Activated T-cell treated with anti-CD3 and anti-CD28 coated beads for 4 hours (primary cell): ENCODE results near the gene FANCC.
"Not testable (repeated sequence)": the region's sequence is repeated elsewhere in the genome, so short reads cannot be mapped to it uniquely, and the experiment has no call there.

ENCODE experiments used
- DNase-seq: peaks from one replicate; pipeline ENCODE4 v3.0.0-alpha.2; 2020

FANCC gene

DNA sequence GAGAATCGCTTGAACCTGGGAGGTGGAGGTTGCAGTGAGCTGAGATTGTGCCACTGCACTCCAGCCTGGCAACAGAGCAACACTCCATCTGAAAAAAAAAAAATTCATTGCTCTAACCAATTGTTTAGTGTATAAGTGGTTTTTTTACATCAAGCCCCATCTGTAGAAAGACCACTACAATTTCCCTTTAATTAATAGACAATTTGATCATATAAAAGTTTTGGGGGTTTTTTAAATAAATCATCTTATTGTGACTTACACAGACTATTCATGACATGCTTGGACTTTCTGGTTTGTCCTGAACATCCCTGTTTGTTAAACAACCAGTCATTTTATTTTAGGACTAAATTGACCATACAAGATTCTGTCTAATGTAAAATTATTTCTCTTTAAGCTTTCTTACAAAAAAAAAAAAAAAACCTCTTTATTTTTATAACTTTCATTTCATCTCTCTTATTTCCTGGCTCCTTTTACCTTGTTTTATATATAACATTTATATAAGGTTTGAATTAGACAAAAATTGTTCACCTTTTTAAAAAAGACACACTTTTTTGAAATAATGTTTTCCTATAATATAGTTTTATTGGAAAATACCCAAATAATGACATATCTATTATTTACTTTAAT lies 9.8 kb upstream of the FANCC start:
- no peak for DNase-seq

DNA sequence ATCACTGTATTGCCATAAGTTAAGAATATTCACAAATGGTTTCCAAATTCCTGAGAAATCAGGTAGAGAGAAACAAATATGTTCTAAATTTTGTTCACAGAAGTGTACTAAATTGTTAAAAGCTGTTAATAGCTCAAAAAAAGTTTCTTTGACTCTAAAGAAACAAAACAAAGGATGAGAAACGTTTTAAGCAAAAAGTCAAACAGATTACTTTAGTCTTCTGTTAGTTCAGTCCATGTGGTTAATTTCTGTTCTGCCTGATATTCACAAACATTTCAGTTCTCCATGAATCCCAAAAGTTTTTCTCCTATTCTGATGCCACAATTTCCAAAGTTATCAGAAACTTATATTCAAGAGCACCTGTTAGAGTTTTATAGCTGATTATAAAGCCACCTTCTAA lies 7.7 kb upstream of the FANCC start:
- DNase-seq: no peak

DNA sequence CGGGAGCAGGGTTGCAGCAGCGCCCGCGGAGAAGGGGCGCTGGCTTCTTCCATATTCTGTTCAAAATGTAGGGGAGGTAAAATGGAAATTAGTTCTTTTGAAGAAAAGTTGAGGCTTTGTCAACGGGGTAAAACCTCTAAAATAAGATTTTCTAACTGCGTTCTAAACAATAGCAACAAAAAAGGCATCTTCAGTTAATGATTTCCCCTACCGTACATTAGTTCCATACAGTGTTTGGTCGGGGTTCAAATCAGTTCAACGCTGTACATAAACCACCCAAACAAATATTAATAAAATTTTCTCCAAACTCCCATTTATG lies 343 bp upstream of the FANCC start:
- no peak for DNase-seq

GRCh38 chr9:95316794-95317118 lies 753 bp downstream of the FANCC start:
- no peak for DNase-seq

- DNase-seq: no peak
These were observed 1.2 kb downstream of the FANCC start for GRCh38 chr9:95316274-95316673.

GRCh38 chr9:95315108-95315746 lies 2.3 kb downstream of the FANCC start:
- no peak for DNase-seq

DNA sequence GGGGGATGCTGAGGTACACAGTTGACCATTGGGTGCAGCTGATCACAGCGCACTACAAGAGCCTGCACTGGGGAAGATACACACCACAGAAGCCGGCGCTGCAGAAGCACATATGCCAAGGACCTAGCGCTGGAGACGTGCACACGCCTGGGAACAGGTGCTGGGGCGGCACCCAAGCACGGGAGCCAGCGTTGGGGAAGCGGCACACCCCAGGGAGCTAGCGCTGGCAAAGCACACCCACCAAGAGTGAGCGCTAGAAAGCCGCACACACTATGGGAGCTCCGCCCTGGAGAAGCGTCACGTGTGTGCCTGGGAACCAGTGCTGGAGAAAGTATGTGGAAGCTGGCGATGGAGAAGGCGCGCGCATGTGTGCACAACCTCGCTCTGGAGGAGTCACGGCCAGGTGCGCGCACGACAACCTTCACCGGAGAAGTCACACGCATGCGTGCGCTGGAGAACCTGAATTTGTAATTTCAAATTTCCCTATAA lies 4.5 kb downstream of the FANCC start:
- DNase-seq: no peak

- DNase-seq: no peak
These were observed 5.5 kb downstream of the FANCC start for GRCh38 chr9:95311961-95312360.

DNA sequence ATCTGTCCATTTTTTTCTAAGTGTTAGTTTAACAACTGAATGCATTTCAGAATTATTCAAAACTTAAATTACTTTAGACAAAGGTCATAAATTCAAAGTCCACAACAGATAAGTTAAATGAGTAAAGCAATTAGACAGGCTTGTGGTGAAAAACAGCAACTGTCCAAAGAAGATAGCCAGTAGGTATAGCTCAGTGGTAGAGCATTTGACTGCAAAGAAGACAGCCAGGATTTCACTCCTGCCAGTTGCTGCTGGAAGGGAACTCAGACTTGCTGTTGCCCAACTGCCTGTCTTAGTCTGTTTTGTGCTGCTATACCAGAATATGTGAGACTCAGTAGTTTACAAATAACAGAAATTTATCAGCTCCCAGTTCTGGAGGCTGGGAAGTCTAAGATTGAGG lies 10.0 kb downstream of the FANCC start:
- no peak for DNase-seq

GRCh38 chr9:95306819-95307218 lies 10.7 kb downstream of the FANCC start:
- no peak for DNase-seq

- DNase-seq: no peak
These were observed 11.6 kb downstream of the FANCC start for GRCh38 chr9:95305770-95306492.

- DNase-seq: no peak
These were observed 15.0 kb downstream of the FANCC start for GRCh38 chr9:95302479-95302878.

GRCh38 chr9:95297760-95298159 lies 19.7 kb downstream of the FANCC start:
- no peak for DNase-seq

DNA sequence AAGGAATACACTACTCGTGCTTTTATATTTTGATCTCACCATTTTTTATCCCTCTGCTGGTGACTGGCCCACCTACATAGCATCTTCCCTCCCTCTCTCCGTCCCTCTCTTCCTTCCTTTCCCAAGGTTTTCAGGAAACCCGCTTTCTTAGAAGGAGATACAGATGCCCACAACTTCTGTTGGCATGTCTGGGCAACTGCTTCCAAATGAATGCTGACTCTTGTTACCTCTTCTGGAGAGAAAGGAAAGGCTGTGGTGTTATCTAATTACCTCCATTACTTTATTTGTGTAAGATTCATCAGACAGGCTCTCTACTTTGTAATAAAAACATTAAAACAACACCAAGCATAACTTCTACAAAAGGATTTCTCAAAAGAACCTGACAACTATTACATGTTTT lies 20.2 kb downstream of the FANCC start:
- no peak for DNase-seq

- no peak for DNase-seq
These were observed 20.7 kb downstream of the FANCC start for GRCh38 chr9:95296761-95297160.

DNA sequence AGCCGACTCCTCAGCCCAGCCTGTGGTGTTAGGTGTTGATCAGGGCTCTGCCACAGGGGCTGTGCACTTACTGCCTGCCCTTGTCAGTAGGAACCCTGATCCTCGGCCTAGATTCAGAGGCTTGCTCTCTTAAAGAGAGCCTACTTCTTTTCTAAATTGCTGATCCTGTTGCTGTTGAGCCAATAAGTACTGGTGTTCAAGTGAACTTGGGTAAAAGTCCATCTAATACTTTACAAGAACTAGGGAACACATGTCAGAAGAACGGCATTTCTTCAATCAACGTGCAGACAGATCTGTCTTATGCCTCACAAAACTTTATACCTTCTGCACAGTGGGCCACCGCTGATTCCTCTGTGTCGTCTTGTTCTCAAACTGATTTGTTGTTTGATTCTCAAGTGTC lies 24.2 kb downstream of the FANCC start:
- DNase-seq: not testable (repeated sequence)

DNA sequence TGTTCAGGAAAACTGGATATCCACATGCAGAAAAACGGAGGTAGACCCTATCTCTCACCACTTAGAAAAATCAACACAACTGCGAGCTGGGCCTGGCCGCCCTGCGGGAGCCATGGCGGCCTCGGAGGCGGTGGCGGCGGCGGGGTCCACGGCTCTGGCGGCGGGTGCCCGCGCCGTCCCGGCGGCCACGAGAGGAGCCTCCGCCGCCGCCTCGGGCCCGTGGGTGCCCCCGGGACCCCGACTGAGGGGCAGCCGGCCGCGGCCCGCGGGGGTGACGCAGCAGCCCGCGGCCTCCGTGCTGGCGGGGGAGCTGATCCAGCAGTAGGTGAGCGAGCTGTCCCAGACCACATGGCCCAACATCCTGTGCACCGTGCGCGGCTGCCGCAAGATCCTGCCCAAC lies 25.3 kb downstream of the FANCC start:
- no peak for DNase-seq

DNA sequence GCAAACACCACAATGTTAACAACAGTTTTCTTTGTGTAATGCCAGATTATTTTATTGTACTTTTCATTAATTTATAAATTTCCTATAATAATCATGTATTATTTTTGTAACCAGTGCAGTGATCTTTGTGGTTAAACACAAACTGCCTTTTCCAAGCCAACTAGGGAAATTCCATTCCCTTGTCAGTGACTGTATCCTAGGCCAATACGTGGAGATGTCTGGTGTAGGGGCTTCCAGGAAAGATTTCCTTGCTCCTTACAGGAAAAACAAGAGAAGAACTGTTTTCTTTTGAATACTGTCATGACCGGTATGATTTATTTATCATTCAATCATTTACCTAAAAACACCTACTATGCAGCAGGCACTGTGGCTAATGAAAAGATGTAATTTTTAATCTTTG lies 31.4 kb downstream of the FANCC start:
- no peak for DNase-seq

GRCh38 chr9:95285307-95285706 lies 32.2 kb downstream of the FANCC start:
- no peak for DNase-seq

DNA sequence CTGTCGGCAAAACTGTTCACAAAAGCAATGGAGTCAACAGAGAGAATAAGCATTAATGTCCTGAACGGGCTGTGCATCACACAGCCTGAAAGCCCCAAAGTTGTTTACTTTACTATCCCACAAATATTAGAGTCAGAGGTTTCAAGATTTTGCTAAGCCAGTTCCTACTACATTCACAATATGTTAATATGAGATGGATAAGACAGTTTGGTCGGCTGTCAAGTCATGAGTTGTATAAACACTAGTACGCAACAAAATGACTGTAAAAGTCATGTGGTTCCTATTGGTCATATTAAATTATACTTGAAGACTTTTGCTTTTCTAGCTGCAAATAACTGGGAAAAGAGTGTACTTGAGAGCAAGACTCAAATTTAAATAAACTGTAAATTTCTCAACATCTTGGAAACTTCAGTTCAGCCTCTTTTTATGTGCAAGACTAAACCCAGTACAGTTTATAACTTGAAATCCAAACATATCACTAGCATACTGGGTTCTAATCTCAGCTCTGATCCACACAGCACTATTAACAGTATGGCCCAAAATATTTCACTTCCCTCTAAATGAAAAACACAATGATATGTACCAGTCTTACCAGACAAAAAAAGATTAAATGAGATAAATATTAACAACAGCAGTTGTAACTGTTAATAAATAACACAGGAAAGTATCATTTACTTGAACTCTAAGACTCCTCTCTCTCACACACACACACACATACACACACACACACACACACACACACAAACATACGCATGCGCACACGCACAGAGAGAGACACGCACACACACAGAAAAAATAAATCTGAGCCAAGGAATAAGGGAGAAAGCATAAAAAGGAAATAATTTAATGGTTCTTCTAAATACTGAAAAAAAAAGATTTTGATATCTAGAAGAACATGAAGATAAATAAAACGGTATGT lies 33.1 kb downstream of the FANCC start:
- no peak for DNase-seq

GRCh38 chr9:95283673-95284072 lies 33.8 kb downstream of the FANCC start:
- DNase-seq: no peak

DNA sequence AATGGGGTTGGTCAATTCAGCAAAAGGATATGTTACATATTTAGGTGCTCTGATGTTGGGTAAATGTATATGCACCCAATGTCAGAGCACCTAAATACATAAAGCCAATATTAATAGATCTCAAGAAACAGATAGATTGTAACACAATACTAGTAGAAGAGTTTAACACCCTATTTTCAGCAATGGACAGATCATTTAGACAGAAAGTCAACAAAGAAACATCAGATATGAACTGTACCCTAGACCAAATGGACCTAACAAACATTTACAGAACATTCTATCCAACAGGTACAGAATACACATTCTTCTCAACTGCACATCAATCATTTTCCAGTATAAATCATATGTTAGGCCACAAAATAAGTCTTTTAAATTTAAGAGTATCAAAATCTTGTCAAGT lies 35.2 kb downstream of the FANCC start:
- no peak for DNase-seq

DNA sequence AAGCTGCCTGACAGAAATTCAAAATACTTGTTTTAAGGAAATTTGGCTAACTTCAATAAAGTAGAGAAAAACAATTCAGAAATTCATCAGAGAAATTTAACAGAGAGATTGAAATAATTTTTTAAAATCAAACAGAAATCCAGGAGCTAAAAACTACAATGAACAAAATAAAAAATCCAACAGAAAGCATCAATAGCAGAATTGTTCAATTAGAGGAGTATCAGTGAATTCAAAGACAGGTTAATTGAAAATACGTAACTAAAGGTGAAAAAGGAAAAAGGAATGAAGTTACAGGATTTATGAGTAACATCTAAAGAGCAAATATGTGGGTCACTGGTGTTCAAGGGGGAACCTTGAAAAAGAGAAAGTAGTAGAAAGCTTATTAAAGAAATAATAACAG lies 36.8 kb downstream of the FANCC start:
- no peak for DNase-seq

- DNase-seq: no peak
These were observed 40.0 kb downstream of the FANCC start for GRCh38 chr9:95277509-95277908.
